Stimulated activated CD4-positive, alpha-beta T cell treated with anti-CD3 and anti-CD28 coated beads, TNF-alpha, amount 100 ng/mL, for 24 hours (primary cell): ENCODE data around the gene PLXND1.
"Not testable (repeated sequence)": the region's sequence is repeated elsewhere in the genome, so short reads cannot be mapped to it uniquely, and the experiment has no call there.

Source experiments
- DNase-seq, 3 experiments: peaks; one replicate each; pipeline ENCODE4 v3.0.0-alpha.2; 2020; ENCODE audit warnings: low read depth in 3 of 3

Gene PLXND1

DNA sequence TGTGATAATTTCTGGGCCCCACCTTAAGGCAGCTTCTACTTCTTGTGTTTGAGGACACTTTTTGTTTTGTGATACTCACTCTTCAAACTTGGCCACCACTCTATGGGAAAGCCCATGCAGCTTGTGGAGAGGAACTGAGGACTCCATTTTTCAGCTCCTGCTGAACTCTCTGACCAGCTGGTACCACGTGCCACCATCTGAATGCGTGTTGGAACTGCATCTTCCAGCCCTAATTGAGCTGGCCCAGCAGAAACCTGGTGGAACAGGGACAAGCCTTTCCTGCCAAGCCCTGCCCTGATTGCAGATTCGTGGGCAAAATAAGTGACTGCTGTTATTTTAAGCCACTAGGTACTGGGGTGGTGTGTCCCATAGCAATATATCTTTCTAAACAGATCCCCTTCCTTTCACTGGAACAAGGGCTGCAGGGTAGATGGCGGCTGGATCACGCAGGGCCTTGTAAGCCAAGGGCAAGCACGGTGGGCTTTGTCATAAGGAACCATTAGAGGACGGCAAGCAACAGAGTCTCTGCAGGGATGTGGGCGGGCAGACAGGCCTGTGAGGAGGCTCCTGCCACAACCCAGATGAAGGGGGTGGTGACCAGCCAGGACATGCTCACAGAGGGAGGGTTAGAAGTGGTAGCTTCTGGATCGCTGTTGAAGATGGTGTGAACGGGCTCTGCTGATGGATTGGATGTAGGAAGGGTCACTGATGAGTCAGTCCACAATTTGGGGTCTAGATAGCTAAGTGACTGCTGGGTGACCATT lies 54.0 kb downstream of the PLXND1 start:
- no peak for DNase-seq

DNA sequence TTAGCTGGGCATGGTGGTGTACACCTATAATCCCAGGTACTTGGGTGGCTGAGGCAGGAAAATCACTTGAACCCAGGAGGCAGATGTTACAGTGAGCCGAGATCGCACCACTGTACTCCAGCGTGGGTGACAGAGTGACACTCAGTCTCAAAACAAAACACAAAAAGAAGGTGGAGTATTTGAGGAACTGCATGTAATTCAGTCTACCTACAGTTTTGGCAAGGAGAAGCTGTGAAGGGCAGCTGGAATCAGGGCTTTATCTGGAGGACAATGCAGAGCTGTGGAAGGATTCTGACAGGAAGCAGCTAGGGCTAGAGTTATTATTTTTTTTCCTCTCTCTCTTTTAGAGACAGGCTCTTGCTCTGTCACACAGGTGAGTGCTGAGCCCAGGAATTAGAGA lies 56.7 kb downstream of the PLXND1 start:
- DNase-seq, result no peak

DNA sequence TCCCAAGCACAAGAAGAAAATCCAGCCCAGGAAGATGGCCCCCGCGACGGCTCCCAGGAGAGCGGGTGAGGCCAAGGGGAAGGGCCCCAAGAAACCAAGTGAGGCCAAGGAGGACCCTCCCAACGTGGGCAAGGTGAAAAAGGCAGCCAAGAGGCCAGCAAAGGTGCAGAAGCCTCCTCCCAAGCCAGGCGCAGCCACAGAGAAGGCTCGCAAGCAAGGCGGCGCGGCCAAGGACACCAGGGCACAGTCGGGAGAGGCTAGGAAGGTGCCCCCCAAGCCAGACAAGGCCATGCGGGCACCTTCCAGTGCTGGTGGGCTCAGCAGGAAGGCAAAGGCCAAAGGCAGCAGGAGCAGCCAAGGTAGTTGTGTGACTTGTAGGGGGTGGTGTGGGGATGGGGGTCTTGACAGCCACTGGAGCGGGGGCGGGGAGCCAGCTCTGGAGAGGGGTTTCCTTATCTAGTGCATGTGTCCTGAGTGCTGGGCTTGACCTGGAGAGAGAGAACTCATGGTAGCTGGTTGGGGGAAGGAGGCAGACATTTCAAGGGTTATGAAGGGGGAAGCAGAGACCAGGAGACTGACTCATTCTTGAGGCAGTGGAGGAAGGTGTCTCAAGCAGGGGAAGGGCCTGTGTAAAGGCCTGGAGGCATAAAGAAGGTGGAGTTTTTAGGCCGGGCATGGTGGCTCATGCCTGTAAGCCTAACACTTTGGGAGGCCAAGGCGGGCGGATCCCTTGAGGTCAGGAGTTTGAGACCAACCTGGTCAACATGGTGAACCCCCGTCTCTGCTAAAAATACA lies 57.3 kb downstream of the PLXND1 start:
- no peak for DNase-seq

- DNase-seq, result no peak
These were observed 58.1 kb downstream of the PLXND1 start for GRCh38 chr3:129548104-129548965.

GRCh38 chr3:129547241-129547640 lies 59.2 kb downstream of the PLXND1 start:
- no peak for DNase-seq

DNA sequence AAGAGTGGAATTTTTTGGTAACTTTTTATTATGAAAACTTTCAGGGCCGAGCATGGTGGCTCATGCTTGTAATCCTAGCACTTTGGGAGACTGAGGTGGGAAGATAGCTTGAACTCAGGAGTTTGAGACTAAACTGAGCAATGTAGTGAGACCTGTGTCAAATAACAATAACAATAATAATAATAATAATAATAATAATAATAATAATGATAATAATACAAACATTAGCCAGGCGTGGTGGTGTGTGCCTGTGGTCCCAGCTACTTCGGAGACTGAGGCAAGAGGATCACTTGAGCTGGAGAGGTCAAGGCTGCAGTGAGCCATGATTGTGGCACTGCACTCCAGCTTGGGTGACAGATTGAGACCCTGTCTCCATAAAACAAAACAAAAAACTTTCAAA lies 60.5 kb downstream of the PLXND1 start:
- DNase-seq, result not testable (repeated sequence)

DNA sequence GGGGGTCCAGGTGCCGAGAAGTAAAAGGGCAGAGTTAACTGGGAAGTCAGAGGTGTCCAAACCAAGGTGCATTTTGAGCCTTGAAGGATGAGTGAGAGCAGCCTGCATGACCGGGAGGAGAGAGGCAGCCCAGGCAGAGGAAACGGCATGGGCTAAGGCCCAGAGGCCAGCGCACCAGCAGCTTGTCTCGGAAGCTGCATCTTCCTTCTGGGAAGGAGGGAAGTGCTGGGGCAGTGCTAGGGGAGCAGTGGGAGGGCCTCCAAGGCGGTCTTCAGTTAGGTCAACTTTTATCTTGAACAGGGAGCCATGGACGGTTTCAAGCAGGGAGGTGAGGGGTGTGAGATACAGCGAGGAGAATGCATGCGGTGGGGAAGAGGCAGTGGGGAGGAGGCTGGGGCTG lies 62.5 kb downstream of the PLXND1 start:
- DNase-seq, result no peak

DNA sequence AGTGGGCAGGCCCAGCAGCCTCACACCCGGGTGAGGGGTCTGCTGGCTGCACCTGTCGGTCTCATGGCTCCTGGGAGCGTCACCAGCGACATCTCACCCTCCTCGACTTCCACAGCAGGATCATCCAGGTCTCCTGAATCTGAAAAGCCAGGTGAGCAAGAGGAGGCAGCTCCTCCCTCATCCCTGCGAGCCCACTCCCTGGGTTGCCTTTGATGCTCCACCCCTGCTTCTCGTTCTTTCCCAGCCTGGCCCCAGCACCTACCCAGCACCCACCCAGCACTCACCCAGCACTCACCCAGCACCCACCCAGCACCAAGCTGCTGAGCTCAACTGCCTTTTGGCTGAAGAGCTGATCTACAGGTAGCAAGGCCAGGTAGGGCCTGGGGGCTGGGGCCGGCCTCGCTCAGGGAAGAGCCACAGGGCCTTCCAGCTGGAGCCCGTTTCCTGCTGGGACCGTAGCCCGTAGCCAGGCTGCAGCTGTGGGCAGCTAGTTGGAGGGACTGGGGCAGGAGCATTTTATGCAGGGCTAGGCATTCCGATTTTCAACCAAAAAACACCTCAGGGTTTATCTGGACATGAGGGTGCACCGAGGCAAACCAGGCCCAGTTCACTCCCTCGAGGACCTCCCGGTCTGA lies 63.2 kb downstream of the PLXND1 start, which contains the start of gene H1-8:
H1-8 (plus strand) TSS at position 20 of the 635 bp plus-strand sequence; CDS start at position 64, 44 bp downstream.
- no peak for DNase-seq

DNA sequence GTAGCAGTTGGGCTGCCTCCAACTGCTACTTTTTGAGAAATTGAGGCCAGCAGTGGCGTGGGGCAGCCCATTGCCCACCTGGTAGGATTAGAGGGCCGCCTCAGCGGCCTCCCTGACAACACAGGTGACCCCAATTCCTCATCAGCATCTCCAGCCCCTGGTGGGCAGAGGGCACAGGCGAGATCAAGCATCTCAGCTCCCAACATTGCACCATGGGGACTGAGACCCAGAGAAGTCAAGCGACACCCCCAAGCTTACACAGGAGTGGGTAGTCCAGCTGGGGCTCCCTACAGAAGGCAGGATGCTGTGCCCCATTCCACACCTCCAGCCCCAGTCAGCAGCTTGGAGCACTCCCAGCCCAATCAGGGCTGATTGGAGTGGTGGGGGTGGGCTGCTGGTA lies 63.7 kb downstream of the PLXND1 start:
- DNase-seq, result no peak

GRCh38 chr3:129540776-129541516 lies 65.5 kb downstream of the PLXND1 start:
- DNase-seq, result no peak

DNA sequence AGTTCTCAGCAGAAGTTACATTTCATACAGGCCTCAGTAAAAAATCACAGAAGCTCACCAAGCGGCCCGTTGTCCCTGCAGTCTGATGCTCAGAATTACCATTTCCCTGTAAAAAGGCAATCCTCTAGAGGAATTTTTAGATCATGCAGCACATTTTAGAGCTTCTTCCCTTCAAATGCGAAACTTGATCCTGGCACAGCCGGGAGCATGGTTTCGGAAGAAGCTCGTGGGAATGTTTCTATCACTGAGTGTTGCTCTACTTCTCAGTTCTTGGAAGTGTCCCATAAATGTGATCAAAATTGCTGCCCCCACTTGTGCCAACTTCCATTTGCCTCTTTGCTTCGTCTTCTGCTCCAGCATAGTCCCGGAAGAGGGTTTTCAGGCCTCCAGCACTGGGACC lies 67.3 kb downstream of the PLXND1 start:
- no peak for DNase-seq

DNA sequence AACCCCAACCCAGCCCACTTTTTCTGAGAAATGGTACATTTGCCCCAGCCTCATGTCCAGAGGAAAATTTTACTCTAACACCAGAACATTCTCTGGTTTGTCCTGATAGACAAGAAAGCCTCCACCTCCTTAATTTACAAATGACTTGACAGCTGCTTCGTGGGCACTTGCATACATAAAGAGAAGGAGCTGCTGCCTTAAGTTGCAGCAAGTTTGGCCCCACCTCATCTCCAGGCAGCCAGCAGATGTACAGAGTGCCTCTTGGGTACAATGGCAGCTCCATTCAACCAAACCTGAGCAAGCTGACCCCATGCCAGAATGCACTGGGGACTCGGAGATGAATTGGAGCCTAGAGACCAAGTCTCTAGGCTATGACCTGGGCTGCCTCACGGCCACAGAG lies 69.7 kb downstream of the PLXND1 start:
- DNase-seq, result no peak

DNA sequence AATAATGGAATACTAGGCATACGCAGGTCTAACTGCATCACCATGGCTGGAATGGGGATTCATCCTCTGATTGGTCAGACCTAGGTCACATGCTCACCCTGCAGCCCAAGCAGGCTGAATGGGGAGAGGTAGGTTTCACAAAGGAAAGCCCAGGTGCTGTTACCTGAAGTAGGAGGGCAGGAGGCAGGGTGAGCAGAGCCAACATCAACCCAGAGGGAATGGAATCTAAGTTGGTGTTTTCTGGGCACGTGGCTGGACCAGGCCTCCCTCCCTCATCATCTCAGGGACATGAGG lies 70.2 kb downstream of the PLXND1 start:
- DNase-seq, result no peak

- no peak for DNase-seq
These were observed 71.4 kb downstream of the PLXND1 start for GRCh38 chr3:129535075-129535474.

DNA sequence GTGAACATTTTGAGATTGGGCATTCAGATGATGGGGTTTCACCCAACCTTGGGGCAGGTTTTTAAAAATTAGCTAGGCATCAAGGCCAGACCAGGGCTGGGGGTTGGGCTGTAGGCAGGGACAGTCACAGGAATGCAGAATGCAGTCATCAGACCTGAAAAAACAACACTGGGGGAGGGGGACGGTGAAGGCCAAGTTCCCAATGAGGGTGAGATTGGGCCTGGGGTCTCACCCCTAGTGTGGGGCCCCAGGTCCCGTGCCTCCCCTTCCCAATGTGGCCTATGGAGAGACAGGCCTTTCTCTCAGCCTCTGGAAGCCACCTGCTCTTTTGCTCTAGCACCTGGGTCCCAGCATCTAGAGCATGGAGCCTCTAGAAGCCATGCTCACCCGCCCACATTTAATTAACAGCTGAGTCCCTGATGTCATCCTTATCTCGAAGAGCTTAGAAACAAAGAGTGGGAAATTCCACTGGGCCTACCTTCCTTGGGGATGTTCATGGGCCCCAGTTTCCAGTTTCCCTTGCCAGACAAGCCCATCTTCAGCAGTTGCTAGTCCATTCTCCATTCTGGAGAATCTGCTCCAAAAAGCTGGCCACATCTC lies 71.9 kb downstream of the PLXND1 start:
- DNase-seq, result no peak

- DNase-seq, result no peak
These were observed 73.1 kb downstream of the PLXND1 start for GRCh38 chr3:129533406-129533805.

DNA sequence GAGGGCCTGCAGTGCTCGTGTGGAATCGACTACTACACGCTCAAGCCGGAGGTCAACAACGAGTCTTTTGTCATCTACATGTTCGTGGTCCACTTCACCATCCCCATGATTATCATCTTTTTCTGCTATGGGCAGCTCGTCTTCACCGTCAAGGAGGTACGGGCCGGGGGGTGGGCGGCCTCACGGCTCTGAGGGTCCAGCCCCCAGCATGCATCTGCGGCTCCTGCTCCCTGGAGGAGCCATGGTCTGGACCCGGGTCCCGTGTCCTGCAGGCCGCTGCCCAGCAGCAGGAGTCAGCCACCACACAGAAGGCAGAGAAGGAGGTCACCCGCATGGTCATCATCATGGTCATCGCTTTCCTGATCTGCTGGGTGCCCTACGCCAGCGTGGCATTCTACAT lies 74.2 kb downstream of the PLXND1 start:
- no peak for DNase-seq

DNA sequence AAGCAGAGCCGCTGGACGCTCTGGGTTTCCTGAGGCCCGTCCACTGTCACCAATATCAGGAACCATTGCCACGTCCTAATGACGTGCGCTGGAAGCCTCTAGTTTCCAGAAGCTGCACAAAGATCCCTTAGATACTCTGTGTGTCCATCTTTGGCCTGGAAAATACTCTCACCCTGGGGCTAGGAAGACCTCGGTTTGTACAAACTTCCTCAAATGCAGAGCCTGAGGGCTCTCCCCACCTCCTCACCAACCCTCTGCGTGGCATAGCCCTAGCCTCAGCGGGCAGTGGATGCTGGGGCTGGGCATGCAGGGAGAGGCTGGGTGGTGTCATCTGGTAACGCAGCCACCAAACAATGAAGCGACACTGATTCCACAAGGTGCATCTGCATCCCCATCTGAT lies 74.8 kb downstream of the PLXND1 start:
- no peak for DNase-seq

GRCh38 chr3:129530821-129531220 lies 75.7 kb downstream of the PLXND1 start:
- DNase-seq, result no peak

DNA sequence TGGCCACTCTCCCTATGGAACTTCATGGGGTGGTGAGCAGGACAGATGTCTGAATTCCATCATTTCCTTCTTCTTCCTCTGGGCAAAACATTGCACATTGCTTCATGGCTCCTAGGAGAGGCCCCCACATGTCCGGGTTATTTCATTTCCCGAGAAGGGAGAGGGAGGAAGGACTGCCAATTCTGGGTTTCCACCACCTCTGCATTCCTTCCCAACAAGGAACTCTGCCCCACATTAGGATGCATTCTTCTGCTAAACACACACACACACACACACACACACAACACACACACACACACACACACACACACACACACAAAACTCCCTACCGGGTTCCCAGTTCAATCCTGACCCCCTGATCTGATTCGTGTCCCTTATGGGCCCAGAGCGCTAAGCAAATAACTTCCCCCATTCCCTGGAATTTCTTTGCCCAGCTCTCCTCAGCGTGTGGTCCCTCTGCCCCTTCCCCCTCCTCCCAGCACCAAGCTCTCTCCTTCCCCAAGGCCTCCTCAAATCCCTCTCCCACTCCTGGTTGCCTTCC lies 76.2 kb downstream of the PLXND1 start:
- no peak for DNase-seq
